ENCODE measurements around the gene COL1A1. TPM values are rescaled to one million over a fixed set of nuclear protein-coding genes. Genes with fewer than 3 reads are reported as not detected.

COL1A1 gene
- total RNA-seq, 6 experiments from 2014 or later, result 4,948 to 7,804 (median 5,240) TPM

DNA sequence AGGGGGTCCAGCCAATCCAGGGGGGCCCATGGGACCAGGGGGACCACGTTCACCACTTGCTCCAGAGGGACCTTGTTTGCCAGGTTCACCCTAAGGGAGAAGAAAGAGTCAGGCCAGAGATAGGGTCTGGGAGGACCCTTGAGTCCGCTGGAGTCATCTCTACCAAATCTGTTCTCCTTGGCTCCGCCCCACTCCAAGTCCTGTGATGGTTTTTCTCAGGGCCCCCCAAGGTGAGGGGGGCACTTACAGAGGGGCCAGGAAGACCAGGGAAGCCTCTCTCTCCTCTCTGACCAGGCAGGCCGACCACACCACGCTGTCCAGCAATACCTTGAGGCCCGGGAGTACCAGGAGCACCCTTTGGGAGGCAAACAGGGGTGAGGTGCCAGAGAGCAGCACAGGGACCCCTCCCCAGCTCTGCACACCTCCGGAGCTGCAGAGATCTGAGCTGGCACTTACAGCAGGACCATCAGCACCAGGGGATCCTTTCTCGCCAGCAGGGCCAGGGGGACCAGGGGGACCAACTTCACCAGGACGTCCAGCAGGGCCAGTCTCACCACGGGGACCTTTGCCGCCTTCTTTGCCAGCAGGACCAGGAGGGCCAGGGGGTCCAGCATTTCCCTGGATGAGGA lies 12.4 kb downstream of the COL1A1 start:
- Mint-ChIP-seq H3K27ac (peak overlapping the region; percentile 100), H3K36me3 (ENCODE audit: low read depth) (peaks cover 77% of the 10 kb centered on the region), H3K4me3 (peak overlapping the region; percentile 100), H3K4me1 (ENCODE audit: low read depth) (peaks cover 100% of the 10 kb centered on the region), H3K27me3 (ENCODE audit: insufficient read depth) (peaks cover 86% of the 10 kb centered on the region), H3K9me3 (peaks cover 11% of the 10 kb centered on the region)
- TF ChIP-seq, protein P1, sequence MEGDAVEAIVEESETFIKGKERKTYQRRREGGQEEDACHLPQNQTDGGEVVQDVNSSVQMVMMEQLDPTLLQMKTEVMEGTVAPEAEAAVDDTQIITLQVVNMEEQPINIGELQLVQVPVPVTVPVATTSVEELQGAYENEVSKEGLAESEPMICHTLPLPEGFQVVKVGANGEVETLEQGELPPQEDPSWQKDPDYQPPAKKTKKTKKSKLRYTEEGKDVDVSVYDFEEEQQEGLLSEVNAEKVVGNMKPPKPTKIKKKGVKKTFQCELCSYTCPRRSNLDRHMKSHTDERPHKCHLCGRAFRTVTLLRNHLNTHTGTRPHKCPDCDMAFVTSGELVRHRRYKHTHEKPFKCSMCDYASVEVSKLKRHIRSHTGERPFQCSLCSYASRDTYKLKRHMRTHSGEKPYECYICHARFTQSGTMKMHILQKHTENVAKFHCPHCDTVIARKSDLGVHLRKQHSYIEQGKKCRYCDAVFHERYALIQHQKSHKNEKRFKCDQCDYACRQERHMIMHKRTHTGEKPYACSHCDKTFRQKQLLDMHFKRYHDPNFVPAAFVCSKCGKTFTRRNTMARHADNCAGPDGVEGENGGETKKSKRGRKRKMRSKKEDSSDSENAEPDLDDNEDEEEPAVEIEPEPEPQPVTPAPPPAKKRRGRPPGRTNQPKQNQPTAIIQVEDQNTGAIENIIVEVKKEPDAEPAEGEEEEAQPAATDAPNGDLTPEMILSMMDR (IDR thresholded peaks at IDR 0.05), result no peak
- no peak for DNase-seq

DNA sequence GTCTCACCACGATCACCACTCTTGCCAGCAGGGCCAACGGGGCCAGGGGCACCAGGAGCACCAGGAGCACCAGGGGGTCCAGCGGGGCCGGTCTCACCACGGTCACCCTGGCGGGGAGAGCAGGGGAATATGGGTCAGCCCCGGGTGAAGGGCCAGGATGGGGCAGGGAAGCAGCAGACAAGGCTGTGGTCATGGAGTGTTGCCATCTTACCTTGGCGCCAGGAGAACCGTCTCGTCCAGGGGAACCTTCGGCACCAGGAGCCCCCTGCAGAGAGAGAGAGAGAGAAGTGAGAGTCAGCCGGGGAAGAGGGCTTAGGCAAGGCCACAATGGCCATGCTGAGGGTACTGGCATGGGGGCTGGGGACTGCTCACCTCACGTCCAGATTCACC lies 12.9 kb downstream of the COL1A1 start:
- Mint-ChIP-seq H3K27me3 (ENCODE audit: insufficient read depth) (peaks cover 86% of the 10 kb centered on the region), H3K9me3 (peaks cover 9% of the 10 kb centered on the region), H3K4me1 (ENCODE audit: low read depth) (peaks cover 100% of the 10 kb centered on the region), H3K4me3 (peak overlapping the region; percentile 100), H3K36me3 (ENCODE audit: low read depth) (peaks cover 77% of the 10 kb centered on the region), H3K27ac (peak overlapping the region; percentile 100)
- no peak for DNase-seq
- TF ChIP-seq, protein P1 (IDR thresholded peaks at IDR 0.05), result no peak

DNA sequence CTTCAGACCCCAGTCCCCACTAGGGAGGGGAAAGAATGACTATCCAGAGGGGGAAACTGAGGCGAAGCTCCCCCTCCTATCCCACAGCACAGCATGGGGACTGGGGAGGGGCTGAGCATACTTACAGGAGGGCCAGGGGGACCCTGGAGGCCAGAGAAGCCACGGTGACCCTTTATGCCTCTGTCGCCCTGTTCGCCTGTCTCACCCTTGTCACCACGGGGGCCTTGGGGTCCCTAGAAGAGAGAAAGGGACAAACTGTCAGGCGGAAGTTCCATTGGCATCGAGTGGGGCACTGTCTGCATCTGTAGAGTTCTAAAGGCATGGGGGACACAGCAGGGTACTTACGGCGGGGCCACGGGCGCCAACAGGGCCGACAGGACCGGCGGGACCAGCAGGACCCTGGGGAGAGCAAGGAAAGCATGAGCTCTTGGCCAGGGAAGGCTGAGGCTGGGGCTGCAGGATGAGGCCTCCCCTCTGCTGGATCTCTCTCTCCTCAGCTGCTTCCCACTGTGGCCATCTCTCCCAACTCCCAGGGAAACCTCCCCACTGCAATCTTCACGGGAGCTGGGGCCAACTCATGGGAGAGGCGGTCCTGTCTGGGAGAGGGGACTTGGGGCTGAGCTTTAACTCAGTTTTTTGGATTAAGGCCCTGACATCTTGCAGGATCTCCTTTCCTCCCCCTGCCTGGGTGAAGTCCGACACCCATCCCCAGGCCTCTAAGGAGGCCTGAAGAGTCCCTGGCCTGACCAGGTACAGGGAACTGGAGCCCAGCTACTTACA lies 13.5 kb downstream of the COL1A1 start:
- DNase-seq, result peak; percentile 70
- Mint-ChIP-seq H3K27me3 (ENCODE audit: insufficient read depth) (peaks cover 87% of the 10 kb centered on the region), H3K9me3 (peaks cover 3% of the 10 kb centered on the region; the same call in 1 of the 2 replicates), H3K4me1 (ENCODE audit: low read depth) (peaks cover 100% of the 10 kb centered on the region), H3K4me3 (peak overlapping the region; percentile 100), H3K27ac (peak overlapping the region; percentile 100), H3K36me3 (ENCODE audit: low read depth) (peaks cover 74% of the 10 kb centered on the region)
- TF ChIP-seq, protein P1 (IDR thresholded peaks at IDR 0.05), result no peak

DNA sequence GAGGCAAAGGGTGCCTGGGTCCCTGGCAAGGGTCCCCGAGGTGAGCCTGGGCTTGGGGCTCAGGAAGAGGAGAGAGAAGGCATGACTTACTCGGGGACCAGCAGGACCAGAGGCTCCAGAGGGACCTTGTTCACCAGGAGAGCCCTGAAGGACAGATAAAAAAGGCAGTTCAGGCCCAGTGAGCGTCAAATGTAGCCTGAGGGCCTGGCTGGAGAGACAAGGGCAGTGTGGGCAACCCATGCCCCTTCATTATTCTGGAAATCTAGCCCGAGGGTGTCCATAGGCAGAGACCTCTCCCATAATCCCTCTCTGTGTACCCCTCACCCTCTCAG lies 14.1 kb downstream of the COL1A1 start:
- H3K4me1 Mint-ChIP-seq (ENCODE audit: low read depth), result peaks cover 100% of the 10 kb centered on the region
- H3K27me3 Mint-ChIP-seq (ENCODE audit: insufficient read depth), result peaks cover 90% of the 10 kb centered on the region
- peaks cover 75% of the 10 kb centered on the region for H3K36me3 Mint-ChIP-seq (ENCODE audit: low read depth)
- H3K27ac Mint-ChIP-seq, result peak overlapping the region; percentile 100
- TF ChIP-seq, protein P1 (IDR thresholded peaks at IDR 0.05), result no peak
- H3K4me3 Mint-ChIP-seq, result peak overlapping the region; percentile 100
- peaks cover 3% of the 10 kb centered on the region; the same call in 1 of the 2 replicates for H3K9me3 Mint-ChIP-seq
- DNase-seq, result peak; percentile 71

DNA sequence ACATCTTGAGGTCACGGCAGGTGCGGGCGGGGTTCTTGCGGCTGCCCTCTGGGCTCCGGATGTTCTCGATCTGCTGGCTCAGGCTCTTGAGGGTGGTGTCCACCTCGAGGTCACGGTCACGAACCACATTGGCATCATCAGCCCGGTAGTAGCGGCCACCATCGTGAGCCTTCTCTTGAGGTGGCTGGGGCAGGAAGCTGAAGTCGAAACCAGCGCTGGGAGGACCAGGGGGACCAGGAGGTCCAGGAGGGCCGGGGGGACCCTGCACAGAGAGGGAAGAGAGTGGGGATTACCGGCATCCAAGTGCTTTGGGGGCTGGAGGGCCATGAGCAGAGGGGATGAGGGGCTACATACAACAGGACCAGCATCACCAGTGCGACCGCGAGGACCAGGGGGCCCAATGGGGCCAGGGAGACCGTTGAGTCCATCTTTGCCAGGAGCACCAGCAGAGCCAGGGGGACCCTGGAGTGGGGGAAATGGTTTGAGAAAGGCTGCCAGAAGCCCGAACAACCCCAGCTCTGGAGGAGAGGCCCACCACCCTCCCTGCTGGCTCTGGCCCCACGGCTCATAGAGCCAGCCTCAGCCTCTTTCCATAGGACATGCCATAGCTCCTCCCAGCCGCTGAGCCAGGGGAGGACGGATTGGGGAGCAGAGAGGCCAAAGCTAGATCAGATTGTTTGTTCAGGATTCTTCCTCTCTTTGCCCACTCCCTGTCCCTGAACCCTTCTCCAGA lies 14.6 kb downstream of the COL1A1 start:
- DNase-seq, result peak; percentile 79
- H3K27ac Mint-ChIP-seq, result peak overlapping the region; percentile 100
- peaks cover 100% of the 10 kb centered on the region for H3K4me1 Mint-ChIP-seq (ENCODE audit: low read depth)
- peaks cover 3% of the 10 kb centered on the region; the same call in 1 of the 2 replicates for H3K9me3 Mint-ChIP-seq
- peak overlapping the region; percentile 100 for H3K4me3 Mint-ChIP-seq
- TF ChIP-seq, protein P1 (IDR thresholded peaks at IDR 0.05), result no peak
- peaks cover 91% of the 10 kb centered on the region for H3K27me3 Mint-ChIP-seq (ENCODE audit: insufficient read depth)
- peaks cover 73% of the 10 kb centered on the region for H3K36me3 Mint-ChIP-seq (ENCODE audit: low read depth)
